Vagina (tissue), 2 donors: Measurements from ENCODE around the gene TMED10. TPM values are rescaled to one million over a fixed set of nuclear protein-coding genes. Genes with fewer than 3 reads are reported as not detected.

Source experiments
- DNase-seq, 2 donors: peaks; one replicate each; pipeline ENCODE4 v3.0.0-alpha.2; 2017; ENCODE audit errors: extremely low spot score in 2 of 2
- H3K27ac ChIP-seq: fragments of 200-600 bp; sonication (generic); one replicate; pipeline ENCODE4 v1.5.1; 2019
- H3K27me3 ChIP-seq: fragments of 200-600 bp; sonication (generic); one replicate; pipeline ENCODE4 v1.5.1; 2019
- H3K36me3 ChIP-seq, 2 donors: fragments of 200-600 bp; sonication (generic); one replicate each; pipeline ENCODE4 v1.5.1; 2017 to 2019
- H3K4me1 ChIP-seq: fragments of 200-600 bp; sonication (generic); one replicate; pipeline ENCODE4 v1.5.1; 2019
- H3K4me3 ChIP-seq, 2 donors: fragments of 200-600 bp; sonication (generic); 1 replicate in 1 of 2; 2 replicates in 1 of 2; pipeline ENCODE4 v1.5.1; 2016 to 2019
- H3K9me3 ChIP-seq: fragments of 200-600 bp; sonication (generic); one replicate; pipeline ENCODE4 v1.5.1; 2019
- CTCF ChIP-seq, 3 experiments: fragments of 450-650 bp in 2 of 3; fragments of 200-600 bp in 1 of 3; sonication (generic) in 1 of 3; IDR thresholded peaks; one replicate each; pipeline ENCODE4 v1.5.1; 2017 to 2019; ENCODE audit warnings: antibody characterized with exemption in 3 of 3, mild to moderate bottlenecking in 2 of 3, moderate library complexity in 2 of 3
- POLR2A ChIP-seq, 2 donors: fragments of 450-650 bp; IDR thresholded peaks; one replicate each; pipeline ENCODE4 v1.6.1; 2017; ENCODE audit warnings: antibody characterized with exemption in 2 of 2, mild to moderate bottlenecking in 2 of 2, moderate library complexity in 2 of 2
- POLR2AphosphoS5 ChIP-seq, 2 donors: sonication (generic); formaldehyde crosslinking; IDR thresholded peaks; one replicate each; pipeline ENCODE4 v1.9.0; 2017; ENCODE audit warnings: antibody characterized with exemption in 2 of 2, mild to moderate bottlenecking in 2 of 2, low read depth in 1 of 2; ENCODE audit not compliant: insufficient read depth in 1 of 2
- intact Hi-C: fragments of 100-400 bp; cut with DNase I; formaldehyde crosslinking; loops from one replicate; pipeline ENCODE4 v1.15.1; 2023
- total RNA-seq: library from RNA; depleted of rRNA; stranded (reverse); fragments of >200 nt; gene quantifications from one replicate; pipeline ENCODE4 v1.2.3, GENCODE V29; 2016

The TMED10 gene
- total RNA-seq, 1 donor from 2014 or later: 249 TPM

- no peak overlapping the region for H3K27ac ChIP-seq
- no peak for TF ChIP-seq CTCF (IDR thresholded peaks at IDR 0.05)
- no peak for TF ChIP-seq POLR2AphosphoS5 (IDR thresholded peaks at IDR 0.05; ENCODE audit: insufficient read depth in 1 of 2, low read depth in 1 of 2)
- no peak for TF ChIP-seq POLR2A (IDR thresholded peaks at IDR 0.05)
- H3K27me3 ChIP-seq: no peaks in the 10 kb centered on the region
- no peaks in the 10 kb centered on the region for H3K4me1 ChIP-seq
- peaks cover 8 to 94% of the 10 kb centered on the region in 2 donors for H3K36me3 ChIP-seq
- H3K9me3 ChIP-seq: no peaks in the 10 kb centered on the region
- intact Hi-C loops: no loop called here
- H3K4me3 ChIP-seq: no peak overlapping the region
- DNase-seq: no peak
Measured at GRCh38 chr14:75109877-75110276, 66.5 kb downstream of the TMED10 start.

DNA sequence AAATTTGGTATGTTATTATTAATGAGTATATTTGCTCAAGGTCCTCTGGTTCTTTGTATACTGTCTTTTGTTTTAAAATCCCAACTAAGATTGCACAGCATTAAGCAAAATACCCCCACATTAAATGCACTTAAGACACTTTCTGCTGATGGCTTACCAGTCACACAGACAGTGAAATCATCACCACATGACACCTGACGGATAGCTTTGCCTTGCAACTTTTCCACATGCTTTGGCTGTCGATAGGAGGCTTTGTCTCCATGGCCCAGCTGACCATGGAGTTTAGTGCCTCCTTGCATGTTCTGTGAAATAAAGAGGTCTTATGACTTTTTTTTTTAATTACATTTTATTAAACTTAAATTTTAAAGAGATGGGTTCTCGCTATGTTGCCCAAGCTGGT lies 69.2 kb downstream of the TMED10 start:
- Histone ChIP-seq H3K27ac (no peak overlapping the region), H3K9me3 (no peaks in the 10 kb centered on the region), H3K4me3 (no peak overlapping the region), H3K4me1 (no peaks in the 10 kb centered on the region), H3K27me3 (no peaks in the 10 kb centered on the region), H3K36me3 (peaks cover 7 to 90% of the 10 kb centered on the region in 2 donors)
- no peak for DNase-seq
- intact Hi-C loops: no loop called here
- TF ChIP-seq POLR2AphosphoS5 (IDR thresholded peaks at IDR 0.05; ENCODE audit: insufficient read depth in 1 of 2, low read depth in 1 of 2): no peak
- TF ChIP-seq CTCF (IDR thresholded peaks at IDR 0.05): no peak
- TF ChIP-seq POLR2A (IDR thresholded peaks at IDR 0.05): no peak

GRCh38 chr14:75101491-75101890 lies 74.9 kb downstream of the TMED10 start:
- Histone ChIP-seq H3K27ac (no peak overlapping the region), H3K36me3 (peaks cover 0 to 85% of the 10 kb centered on the region in 2 donors), H3K4me3 (no peak overlapping the region), H3K4me1 (no peaks in the 10 kb centered on the region), H3K27me3 (no peaks in the 10 kb centered on the region), H3K9me3 (no peaks in the 10 kb centered on the region)
- DNase-seq: no peak
- intact Hi-C loops: no loop called here
- TF ChIP-seq POLR2AphosphoS5 (IDR thresholded peaks at IDR 0.05; ENCODE audit: insufficient read depth in 1 of 2, low read depth in 1 of 2) (no peak), POLR2A (IDR thresholded peaks at IDR 0.05) (no peak), CTCF (IDR thresholded peaks at IDR 0.05) (no peak)

GRCh38 chr14:75098682-75099081 lies 77.7 kb downstream of the TMED10 start:
- no peaks in the 10 kb centered on the region for H3K27me3 ChIP-seq
- no peaks in the 10 kb centered on the region for H3K9me3 ChIP-seq
- intact Hi-C loops: no loop called here
- no peak overlapping the region for H3K4me3 ChIP-seq
- H3K36me3 ChIP-seq: peaks cover 0 to 85% of the 10 kb centered on the region in 2 donors
- DNase-seq: no peak
- no peak overlapping the region for H3K27ac ChIP-seq
- TF ChIP-seq POLR2A (IDR thresholded peaks at IDR 0.05) (no peak), CTCF (IDR thresholded peaks at IDR 0.05) (no peak), POLR2AphosphoS5 (IDR thresholded peaks at IDR 0.05; ENCODE audit: insufficient read depth in 1 of 2, low read depth in 1 of 2) (no peak)
- H3K4me1 ChIP-seq: no peaks in the 10 kb centered on the region

GRCh38 chr14:75098212-75098611 lies 78.2 kb downstream of the TMED10 start:
- no peak overlapping the region for H3K27ac ChIP-seq
- H3K27me3 ChIP-seq: no peaks in the 10 kb centered on the region
- H3K9me3 ChIP-seq: no peaks in the 10 kb centered on the region
- peaks cover 0 to 84% of the 10 kb centered on the region in 2 donors for H3K36me3 ChIP-seq
- TF ChIP-seq CTCF (IDR thresholded peaks at IDR 0.05) (no peak), POLR2AphosphoS5 (IDR thresholded peaks at IDR 0.05; ENCODE audit: insufficient read depth in 1 of 2, low read depth in 1 of 2) (no peak), POLR2A (IDR thresholded peaks at IDR 0.05) (no peak)
- H3K4me1 ChIP-seq: no peaks in the 10 kb centered on the region
- intact Hi-C loops: no loop called here
- no peak overlapping the region for H3K4me3 ChIP-seq
- DNase-seq: no peak
